Colonic mucosa (tissue), 4 donors: ENCODE data around the gene TOR3A. TPM values are rescaled to one million over a fixed set of nuclear protein-coding genes. Genes with fewer than 3 reads are reported as not detected.

ENCODE experiments used
- DNase-seq: peaks from one replicate; pipeline ENCODE4 v3.0.0-alpha.2; 2020
- H3K27ac ChIP-seq: fragments of 200-600 bp; one replicate; pipeline ENCODE4 v1.8.0; 2021
- H3K27me3 ChIP-seq: fragments of 200-600 bp; one replicate; pipeline ENCODE4 v1.8.0; 2021
- H3K36me3 ChIP-seq: fragments of 200-600 bp; one replicate; pipeline ENCODE4 v1.8.0; 2021
- H3K4me1 ChIP-seq: fragments of 200-600 bp; one replicate; pipeline ENCODE4 v1.8.0; 2021; ENCODE audit warnings: mild to moderate bottlenecking
- H3K4me3 ChIP-seq: fragments of 200-600 bp; one replicate; pipeline ENCODE4 v1.8.0; 2021
- H3K9ac ChIP-seq, 2 donors: one replicate each; pipeline ENCODE4 v1.7.0; 2013; ENCODE audit warnings: control low read depth in 2 of 2, low read depth in 2 of 2, low read length in 2 of 2
- H3K9me3 ChIP-seq: fragments of 200-600 bp; one replicate; pipeline ENCODE4 v1.8.0; 2021
- CTCF ChIP-seq: fragments of 200-600 bp; IDR thresholded peaks from one replicate; pipeline ENCODE4 v1.8.0; 2022; ENCODE audit warnings: antibody characterized with exemption, mild to moderate bottlenecking
- intact Hi-C: fragments of 100-400 bp; cut with DNase I; formaldehyde crosslinking; loops from one replicate; pipeline ENCODE4 v1.14.1; 2022
- total RNA-seq, 2 donors: library from RNA; stranded (reverse); fragmentation: NEBNext Ultra II Directional in 1 of 2; extraction: Animal tissue kit (Norgen Biotek cat#: 25700) in 1 of 2; gene quantifications; one replicate each; pipeline ENCODE4 v1.2.1, GENCODE V29; 2021
- donor health status: healthy.
- donor health status: DM: no; HTN: no; CAD: no.
- donor health status: DM: no; HTN: no; CAD: no.

TOR3A gene
- total RNA-seq, 2 donors from 2014 or later: 21.6 to 41.1 TPM

GRCh38 chr1:179108644-179109043 is 26.8 kb downstream of the TOR3A start:
- H3K9me3 ChIP-seq: no peaks in the 10 kb centered on the region
- H3K27ac ChIP-seq: no peak overlapping the region
- H3K4me1 ChIP-seq: no peaks in the 10 kb centered on the region
- no peak for DNase-seq
- intact Hi-C loops: no loop called here
- H3K9ac ChIP-seq: no peak overlapping the region
- no peak for TF ChIP-seq CTCF
- no peak overlapping the region for H3K4me3 ChIP-seq
- H3K27me3 ChIP-seq: no peaks in the 10 kb centered on the region
- H3K36me3 ChIP-seq: no peaks in the 10 kb centered on the region

GRCh38 chr1:179115181-179115580 is 33.3 kb downstream of the TOR3A start:
- no peaks in the 10 kb centered on the region for H3K36me3 ChIP-seq
- no peak for TF ChIP-seq CTCF

GRCh38 chr1:179119513-179119912 is 37.6 kb downstream of the TOR3A start:
- no peaks in the 10 kb centered on the region for H3K36me3 ChIP-seq
- H3K4me3 ChIP-seq: no peak overlapping the region
- no peaks in the 10 kb centered on the region for H3K27me3 ChIP-seq
- no peak overlapping the region for H3K9ac ChIP-seq
- no peaks in the 10 kb centered on the region for H3K9me3 ChIP-seq
- no peak for DNase-seq
- no peak for TF ChIP-seq CTCF
- H3K4me1 ChIP-seq: no peaks in the 10 kb centered on the region
- intact Hi-C loops: no loop called here
- no peak overlapping the region for H3K27ac ChIP-seq

More at GRCh38 chr1:179115181-179115580, 33.3 kb downstream of the TOR3A start:
- no peaks in the 10 kb centered on the region for H3K4me1 ChIP-seq
- no peak overlapping the region for H3K9ac ChIP-seq
- H3K4me3 ChIP-seq: no peak overlapping the region
- no peak overlapping the region for H3K27ac ChIP-seq
- H3K27me3 ChIP-seq: no peaks in the 10 kb centered on the region
- H3K9me3 ChIP-seq: no peaks in the 10 kb centered on the region
- no peak for DNase-seq
- intact Hi-C loops: no loop called here

- H3K4me1 ChIP-seq: no peaks in the 10 kb centered on the region
- no peak overlapping the region for H3K9ac ChIP-seq
- intact Hi-C loops: loop anchor here (5.0 to 10.0 kb wide), 2 partner anchors 72 to 184 kb away; no protein-coding TSS in a partner anchor
- H3K27me3 ChIP-seq: no peaks in the 10 kb centered on the region
- no peak for DNase-seq
- no peak for TF ChIP-seq CTCF
- H3K4me3 ChIP-seq: no peak overlapping the region
- no peak overlapping the region for H3K27ac ChIP-seq
- H3K36me3 ChIP-seq: no peaks in the 10 kb centered on the region
- H3K9me3 ChIP-seq: no peaks in the 10 kb centered on the region
These were observed 38.9 kb downstream of the TOR3A start for GRCh38 chr1:179120736-179121135.

GRCh38 chr1:179121159-179121938 is 39.5 kb downstream of the TOR3A start:
- Histone ChIP-seq H3K4me1 (no peaks in the 10 kb centered on the region), H3K4me3 (no peak overlapping the region), H3K27me3 (no peaks in the 10 kb centered on the region), H3K27ac (no peak overlapping the region), H3K9me3 (no peaks in the 10 kb centered on the region), H3K9ac (no peak overlapping the region), H3K36me3 (no peaks in the 10 kb centered on the region)
- DNase-seq: peak; percentile 66
- TF ChIP-seq CTCF: peak; percentile 49
- intact Hi-C loops: loop anchor here (5.0 to 10.0 kb wide), 2 partner anchors 71 to 183 kb away; no protein-coding TSS in a partner anchor
